ENCODE measurements around the gene ERO1A. TPM values are rescaled to one million over a fixed set of nuclear protein-coding genes. Genes with fewer than 3 reads are reported as not detected.

Gene ERO1A
- total and polyA plus RNA-seq, 2 of the 4 experiments (the other 2 are of a cell fraction), result 29.7 to 44.6 TPM

GRCh38 chr14:52660325-52660724 is 35.0 kb downstream of the ERO1A start:
- DNase-seq, result no peak
- H3K4me2 ChIP-seq (ENCODE audit: low read depth, low read length), result no peak overlapping the region
- no TSS peak for BruUV-seq (replicated peaks)
- TF ChIP-seq MAFK (IDR thresholded peaks at IDR 0.05; ENCODE audit: low read depth, low read length) (peak; percentile 93), CEBPB (IDR thresholded peaks at IDR 0.05; ENCODE audit: low read depth, low read length) (no peak)
- in situ Hi-C loops (cut with MboI; ENCODE audit: low sequenced_read_pairs), result no loop called here
- POLR2A ChIA-PET (ENCODE audit: unreplicated experiment), result no interaction called here
- CTCF ChIA-PET, result no interaction called here
- no peak overlapping the region for H3K56ac ChIP-seq (ENCODE audit: extremely low read depth, insufficient read depth, low read length)
- peaks cover 8% of the 10 kb centered on the region for H3K36me3 ChIP-seq (ENCODE audit: control insufficient read depth, insufficient read depth, low read length)
- no peak for ATAC-seq (ENCODE audit: low read depth)
- H3K4me3 ChIP-seq (ENCODE audit: insufficient read depth, low read depth, low read length), result no peak overlapping the region
- H4K5ac ChIP-seq (ENCODE audit: low read depth, low read length), result no peak overlapping the region
- H2AK9ac ChIP-seq (replicated peaks; ENCODE audit: low read depth, low read length, poor library complexity), result no peak overlapping the region
- intact Hi-C loops (cut with micrococcal nuclease), result loop anchor here (5.0 kb wide), 1 partner anchor 38 kb away; no protein-coding TSS in a partner anchor
- 0 out of 2 replicates have a peak, but pooled peaks cover 4% of the 10 kb centered on the region for H3K9me1 ChIP-seq (ENCODE audit: insufficient read depth, low read length)
- H3K9ac ChIP-seq (ENCODE audit: low read depth, low read length), result no peak overlapping the region
- H2AK5ac ChIP-seq (ENCODE audit: low read depth, low read length), result no peak overlapping the region
- H2BK5ac ChIP-seq (ENCODE audit: low read depth, low read length, poor library complexity, severe bottlenecking), result no peak overlapping the region
- no peak overlapping the region for H3K18ac ChIP-seq (ENCODE audit: low read depth, low read length)
- no peak overlapping the region for H4K8ac ChIP-seq (ENCODE audit: low read depth in 2 of 2, low read length in 2 of 2)
- no peak overlapping the region for H2BK20ac ChIP-seq (ENCODE audit: low read depth, low read length)
- no peak overlapping the region for H2BK15ac ChIP-seq (ENCODE audit: low read depth, low read length)
- no peak overlapping the region for H2AFZ ChIP-seq (replicated peaks; ENCODE audit: low read length, poor library complexity)
- no peaks in the 10 kb centered on the region for H3K4me1 ChIP-seq (ENCODE audit: control insufficient read depth, insufficient read depth, low read length)
- H3K4ac ChIP-seq (ENCODE audit: low read depth, low read length), result no peak overlapping the region
- no peak overlapping the region for H3K14ac ChIP-seq (replicated peaks; ENCODE audit: low read depth, low read length)
- no peak overlapping the region for H2BK120ac ChIP-seq (ENCODE audit: low read depth, low read length)
- H4K20me1 ChIP-seq (ENCODE audit: insufficient read depth, low read length), result no peaks in the 10 kb centered on the region
- peaks cover 5 to 9% of the 10 kb centered on the region in 2 experiments; a peak in 2 of 4 replicates for H3K79me1 ChIP-seq (ENCODE audit: low read depth in 1 of 2, low read length in 2 of 2)
- no peak overlapping the region for H4K91ac ChIP-seq (ENCODE audit: insufficient read depth, low read depth, low read length)
- H3K27ac ChIP-seq (ENCODE audit: insufficient read depth, low read length), result no peak overlapping the region
- H3K23ac ChIP-seq (ENCODE audit: low read depth, low read length), result no peak overlapping the region
- no peaks in the 10 kb centered on the region for H3K27me3 ChIP-seq (ENCODE audit: control insufficient read depth, insufficient read depth, low read length)
- dilution Hi-C loops (cut with HindIII; ENCODE audit: low sequenced_read_pairs, unreplicated experiment), result no loop called here
- no peaks in the 10 kb centered on the region for H3K9me3 ChIP-seq (ENCODE audit: control insufficient read depth, insufficient read depth, low read length)
